Stomach (tissue), 4 donors: ENCODE results near the gene CCDC141.
"Not testable (repeated sequence)": the region's sequence is repeated elsewhere in the genome, so short reads cannot be mapped to it uniquely, and the experiment has no call there.

Experiments used
- EP300 ChIP-seq: sonication (generic); formaldehyde crosslinking; IDR thresholded peaks from one replicate; pipeline ENCODE4 v1.6.1; 2017; ENCODE audit warnings: antibody characterized with exemption
- POLR2A ChIP-seq, 4 donors: fragments of 450-650 bp; IDR thresholded peaks; one replicate each; pipeline ENCODE4 v1.6.1; 2016; ENCODE audit warnings: antibody characterized with exemption in 4 of 4, control low read depth in 2 of 4, mild to moderate bottlenecking in 1 of 4, moderate library complexity in 1 of 4
- TF ChIP-seq, protein P1 (sequence below), 7 experiments: fragments of 450-650 bp in 4 of 7; fragments of 200-600 bp in 3 of 7; sonication (generic) in 3 of 7; IDR thresholded peaks; one replicate each; pipeline ENCODE4 v1.5.1; 2016 to 2019; ENCODE audit warnings: antibody characterized with exemption in 7 of 7, control low read depth in 2 of 7, mild to moderate bottlenecking in 1 of 7

DNA sequence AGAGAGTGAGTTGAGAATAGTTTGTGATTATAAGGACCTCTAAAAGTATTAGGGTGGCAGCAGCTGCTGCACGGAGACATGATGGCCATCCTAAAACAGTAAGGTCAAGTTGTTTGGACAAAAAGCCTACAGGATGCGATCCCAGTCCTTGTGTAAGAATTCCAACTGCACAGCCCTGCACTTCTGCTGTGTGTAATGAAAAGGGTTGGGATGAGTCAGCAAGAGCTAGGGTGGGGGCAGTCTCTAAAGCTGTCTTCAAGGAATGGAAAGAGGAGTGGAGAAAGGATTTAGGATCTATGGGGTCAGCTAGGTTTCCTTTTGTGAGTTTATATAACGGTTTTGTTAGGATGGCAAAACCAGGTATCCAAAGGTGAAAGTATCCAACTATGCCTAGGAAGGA is 3.6 kb upstream of the CCDC141 start:
- TF ChIP-seq, protein P1, sequence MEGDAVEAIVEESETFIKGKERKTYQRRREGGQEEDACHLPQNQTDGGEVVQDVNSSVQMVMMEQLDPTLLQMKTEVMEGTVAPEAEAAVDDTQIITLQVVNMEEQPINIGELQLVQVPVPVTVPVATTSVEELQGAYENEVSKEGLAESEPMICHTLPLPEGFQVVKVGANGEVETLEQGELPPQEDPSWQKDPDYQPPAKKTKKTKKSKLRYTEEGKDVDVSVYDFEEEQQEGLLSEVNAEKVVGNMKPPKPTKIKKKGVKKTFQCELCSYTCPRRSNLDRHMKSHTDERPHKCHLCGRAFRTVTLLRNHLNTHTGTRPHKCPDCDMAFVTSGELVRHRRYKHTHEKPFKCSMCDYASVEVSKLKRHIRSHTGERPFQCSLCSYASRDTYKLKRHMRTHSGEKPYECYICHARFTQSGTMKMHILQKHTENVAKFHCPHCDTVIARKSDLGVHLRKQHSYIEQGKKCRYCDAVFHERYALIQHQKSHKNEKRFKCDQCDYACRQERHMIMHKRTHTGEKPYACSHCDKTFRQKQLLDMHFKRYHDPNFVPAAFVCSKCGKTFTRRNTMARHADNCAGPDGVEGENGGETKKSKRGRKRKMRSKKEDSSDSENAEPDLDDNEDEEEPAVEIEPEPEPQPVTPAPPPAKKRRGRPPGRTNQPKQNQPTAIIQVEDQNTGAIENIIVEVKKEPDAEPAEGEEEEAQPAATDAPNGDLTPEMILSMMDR (IDR thresholded peaks at IDR 0.05): not testable (repeated sequence)
- TF ChIP-seq POLR2A (IDR thresholded peaks at IDR 0.05); EP300: not testable (repeated sequence)
